Spleen (tissue), 11 donors: Measurements from ENCODE around the gene DHX57. TPM values are rescaled to one million over a fixed set of nuclear protein-coding genes. Genes with fewer than 3 reads are reported as not detected.

Experiments used
- DNase-seq: peaks from one replicate; pipeline ENCODE4 v3.0.0-alpha.2; 2020
- H3K27ac ChIP-seq, 8 donors: fragments of 200-600 bp; sonication (generic) in 7 of 8; 1 replicate in 4 of 8; 2 replicates in 4 of 8; pipeline versions ENCODE4 v1.5.0 to v1.8.0; 2016 to 2021; ENCODE audit warnings: inconsistent platforms in 4 of 8, mild to moderate bottlenecking in 4 of 8, moderate library complexity in 1 of 8
- H3K27me3 ChIP-seq, 7 donors: fragments of 200-600 bp; sonication (generic) in 6 of 7; replicated peaks in 1 of 7; 1 replicate in 4 of 7; 2 replicates in 3 of 7; pipeline versions ENCODE4 v1.5.0 to v1.8.0; 2016 to 2021; ENCODE audit warnings: inconsistent platforms in 3 of 7, mild to moderate bottlenecking in 1 of 7
- H3K36me3 ChIP-seq, 6 donors: fragments of 200-600 bp; sonication (generic) in 5 of 6; 1 replicate in 4 of 6; 2 replicates in 2 of 6; pipeline versions ENCODE4 v1.5.0 to v1.8.0; 2016 to 2021; ENCODE audit warnings: inconsistent platforms in 2 of 6
- H3K4me1 ChIP-seq, 6 donors: fragments of 200-600 bp; sonication (generic) in 5 of 6; 1 replicate in 3 of 6; 2 replicates in 3 of 6; pipeline versions ENCODE4 v1.5.0 to v1.8.0; 2016 to 2021; ENCODE audit warnings: inconsistent platforms in 3 of 6
- H3K4me3 ChIP-seq, 8 donors: fragments of 200-600 bp; sonication (generic) in 7 of 8; 1 replicate in 4 of 8; 2 replicates in 4 of 8; pipeline versions ENCODE4 v1.5.0 to v1.8.0; 2016 to 2021; ENCODE audit warnings: inconsistent platforms in 4 of 8, mild to moderate bottlenecking in 4 of 8, moderate library complexity in 2 of 8
- H3K9me3 ChIP-seq, 8 donors: fragments of 200-600 bp; sonication (generic) in 7 of 8; 1 replicate in 4 of 8; 2 replicates in 4 of 8; pipeline versions ENCODE4 v1.5.0 to v1.8.0; 2016 to 2021; ENCODE audit warnings: inconsistent platforms in 4 of 8
- POLR2A ChIP-seq, 3 donors: fragments of 450-650 bp; IDR thresholded peaks; one replicate each; pipeline ENCODE4 v1.5.1; 2017; ENCODE audit warnings: antibody characterized with exemption in 3 of 3, mild to moderate bottlenecking in 1 of 3
- POLR2AphosphoS5 ChIP-seq, 3 donors: sonication (generic); formaldehyde crosslinking; IDR thresholded peaks; one replicate each; pipeline ENCODE4 v1.5.1; 2017; ENCODE audit warnings: antibody characterized with exemption in 3 of 3
- WGBS, 5 donors: extraction: QIAGEN DNeasy Blood & Tissue Kit in 3 of 5; methylation state at CpG; one replicate each; pipeline versions ENCODE4 v1.1.5 to v1.1.7; 2013 to 2018; 5-methylcytosine and 5-hydroxymethylcytosine counted together
- intact Hi-C: fragments of 100-400 bp; cut with DNase I; formaldehyde crosslinking; loops from one replicate; pipeline ENCODE4 v1.15.0; 2023; ENCODE audit warnings: low total_unique reads
- polyA plus RNA-seq, 3 donors: library from polyadenylated mRNA; stranded (reverse); fragments of 200-250 nt; gene quantifications; one replicate each; pipeline ENCODE4 v1.2.1, GENCODE V29; 2013
- total RNA-seq, 7 donors: library from RNA; depleted of rRNA in 3 of 7; stranded (reverse); fragments of >200 nt in 3 of 7; fragmentation: NEBNext Ultra II Directional in 4 of 7; extraction: Animal tissue kit (Norgen Biotek cat#: 25700) in 4 of 7; gene quantifications; one replicate each; pipeline versions ENCODE4 v1.1.0 to v1.2.1, GENCODE V29; 2016 to 2021
- TF ChIP-seq, protein P1 (sequence below), 11 experiments: fragments of 200-600 bp in 7 of 11; fragments of 450-650 bp in 4 of 11; sonication (generic) in 4 of 11; IDR thresholded peaks in 8 of 11; conservative IDR thresholded peaks in 3 of 11; 1 replicate in 7 of 11; 2 replicates in 4 of 11; pipeline versions ENCODE4 v1.4.0 to v1.8.0; 2016 to 2021; ENCODE audit warnings: antibody characterized with exemption in 11 of 11, inconsistent platforms in 4 of 11, mild to moderate bottlenecking in 1 of 11
- donor health status: healthy with polysubstance abuse.
- donor health status: DM: no; HTN: no; CAD: no; lungs with moderate emphysema.
- donor health status: DM: no; HTN: no; CAD: no.
- donor health status: Bipolar disorder and iron deficiency.
- donor health status: healthy.
- donor health status: DM: no; HTN: no; CAD: no.
- donor health status: DM: yes; HTN: yes; CAD: no.

The DHX57 gene
- total and polyA plus RNA-seq, 10 donors = 6.5 to 24.0 (median 14.8) TPM

DNA sequence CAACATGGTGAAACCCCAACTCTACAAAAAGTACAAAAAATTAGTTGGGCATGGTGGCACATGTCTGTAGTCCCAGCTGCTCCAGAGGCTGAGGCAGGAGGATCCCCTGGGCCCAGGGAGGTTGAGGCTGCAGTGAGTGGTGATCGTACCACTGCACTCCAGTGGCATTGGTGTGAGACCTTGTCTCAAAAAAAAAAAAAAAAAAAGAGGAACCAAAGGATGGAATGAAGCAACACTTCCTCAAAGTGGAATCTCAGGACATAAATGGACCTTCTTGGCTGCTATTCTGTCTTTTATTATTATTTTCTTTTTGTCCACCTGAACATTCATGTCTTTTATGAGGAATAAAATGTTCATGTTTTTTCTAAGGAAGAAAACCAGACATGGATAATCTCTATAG is 84.0 kb downstream of the DHX57 start:
- no peaks in the 10 kb centered on the region for H3K36me3 ChIP-seq
- 21 to 80% (median 41%) methylated on average over 1 of the region's 1 CpG for WGBS, 5 donors
- TF ChIP-seq POLR2AphosphoS5 (IDR thresholded peaks at IDR 0.05) (no peak), POLR2A (IDR thresholded peaks at IDR 0.05) (no peak)
- TF ChIP-seq, protein P1, sequence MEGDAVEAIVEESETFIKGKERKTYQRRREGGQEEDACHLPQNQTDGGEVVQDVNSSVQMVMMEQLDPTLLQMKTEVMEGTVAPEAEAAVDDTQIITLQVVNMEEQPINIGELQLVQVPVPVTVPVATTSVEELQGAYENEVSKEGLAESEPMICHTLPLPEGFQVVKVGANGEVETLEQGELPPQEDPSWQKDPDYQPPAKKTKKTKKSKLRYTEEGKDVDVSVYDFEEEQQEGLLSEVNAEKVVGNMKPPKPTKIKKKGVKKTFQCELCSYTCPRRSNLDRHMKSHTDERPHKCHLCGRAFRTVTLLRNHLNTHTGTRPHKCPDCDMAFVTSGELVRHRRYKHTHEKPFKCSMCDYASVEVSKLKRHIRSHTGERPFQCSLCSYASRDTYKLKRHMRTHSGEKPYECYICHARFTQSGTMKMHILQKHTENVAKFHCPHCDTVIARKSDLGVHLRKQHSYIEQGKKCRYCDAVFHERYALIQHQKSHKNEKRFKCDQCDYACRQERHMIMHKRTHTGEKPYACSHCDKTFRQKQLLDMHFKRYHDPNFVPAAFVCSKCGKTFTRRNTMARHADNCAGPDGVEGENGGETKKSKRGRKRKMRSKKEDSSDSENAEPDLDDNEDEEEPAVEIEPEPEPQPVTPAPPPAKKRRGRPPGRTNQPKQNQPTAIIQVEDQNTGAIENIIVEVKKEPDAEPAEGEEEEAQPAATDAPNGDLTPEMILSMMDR (IDR thresholded peaks at IDR 0.05 in 8 of 11, conservative IDR thresholded peaks at IDR 0.05 in 3 of 11) = no peak
- DNase-seq = no peak
- no peak overlapping the region for H3K27ac ChIP-seq
- intact Hi-C loops = no loop called here
- no peak overlapping the region for H3K4me3 ChIP-seq
- H3K4me1 ChIP-seq = peaks cover 0 to 4% (median 0%) of the 10 kb centered on the region in 6 donors
- no peaks in the 10 kb centered on the region for H3K9me3 ChIP-seq
- H3K27me3 ChIP-seq = no peaks in the 10 kb centered on the region

DNA sequence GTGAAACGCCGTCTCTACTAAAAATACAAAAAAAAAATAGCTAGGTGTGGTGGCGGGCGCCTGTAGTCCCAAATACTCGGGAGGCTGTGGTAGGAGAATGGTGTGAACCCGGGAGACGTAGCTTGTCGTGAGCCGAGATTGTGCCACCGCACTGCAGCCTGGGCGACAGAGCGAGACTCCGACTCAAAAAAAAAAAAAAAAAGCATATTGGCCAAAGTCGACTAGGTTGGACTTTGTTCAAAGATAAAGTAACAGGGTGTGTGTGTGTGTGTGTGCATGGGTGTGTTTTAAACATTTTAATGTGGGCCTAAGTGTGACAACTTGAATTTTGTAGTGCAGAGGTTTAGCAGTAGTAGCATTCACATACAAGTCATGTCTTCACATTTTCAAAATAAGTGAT is 86.0 kb downstream of the DHX57 start:
- no peak for TF ChIP-seq POLR2AphosphoS5 (IDR thresholded peaks at IDR 0.05)
- TF ChIP-seq, protein P1 (IDR thresholded peaks at IDR 0.05 in 8 of 11, conservative IDR thresholded peaks at IDR 0.05 in 3 of 11) = no peak
- TF ChIP-seq POLR2A (IDR thresholded peaks at IDR 0.05) = no peak
- H3K4me1 ChIP-seq = peaks cover 0 to 4% (median 0%) of the 10 kb centered on the region in 6 donors
- 90 to 99% (median 94%) methylated on average over 14 of the region's 14 CpGs for WGBS, 5 donors
- H3K27ac ChIP-seq = no peak overlapping the region
- no peak overlapping the region for H3K4me3 ChIP-seq
- no peaks in the 10 kb centered on the region for H3K27me3 ChIP-seq
- intact Hi-C loops = no loop called here
- no peaks in the 10 kb centered on the region for H3K9me3 ChIP-seq
- no peak for DNase-seq
- no peaks in the 10 kb centered on the region for H3K36me3 ChIP-seq

DNA sequence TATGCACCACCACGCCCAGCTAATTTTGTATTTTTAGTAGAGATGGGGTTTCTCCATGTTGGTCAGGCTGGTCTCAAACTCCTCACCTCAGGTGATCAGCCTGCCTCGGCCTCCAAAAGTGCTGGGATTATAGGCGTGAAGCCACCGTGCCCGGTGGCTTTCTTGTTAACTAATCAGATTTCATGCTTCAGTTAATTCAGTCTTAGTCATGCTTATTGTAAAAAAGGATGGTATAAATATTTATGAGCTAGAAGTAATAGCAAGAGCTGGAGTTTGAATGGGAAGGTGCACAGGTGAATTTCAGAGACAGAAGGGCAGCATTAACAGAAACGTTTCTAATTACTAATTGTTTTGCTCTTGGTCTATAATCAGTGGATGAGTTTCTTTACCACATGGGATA is 87.4 kb downstream of the DHX57 start:
- H3K9me3 ChIP-seq = no peaks in the 10 kb centered on the region
- no peaks in the 10 kb centered on the region for H3K27me3 ChIP-seq
- intact Hi-C loops = no loop called here
- no peak overlapping the region for H3K27ac ChIP-seq
- no peaks in the 10 kb centered on the region for H3K36me3 ChIP-seq
- peaks cover 0 to 4% (median 0%) of the 10 kb centered on the region in 6 donors for H3K4me1 ChIP-seq
- TF ChIP-seq POLR2A (IDR thresholded peaks at IDR 0.05) (no peak), POLR2AphosphoS5 (IDR thresholded peaks at IDR 0.05) (no peak)
- TF ChIP-seq, protein P1 (IDR thresholded peaks at IDR 0.05 in 8 of 11, conservative IDR thresholded peaks at IDR 0.05 in 3 of 11) = no peak
- H3K4me3 ChIP-seq = no peak overlapping the region
- DNase-seq = no peak
- 88 to 93% (median 90%) methylated on average over 6 of the region's 6 CpGs for WGBS, 5 donors

DNA sequence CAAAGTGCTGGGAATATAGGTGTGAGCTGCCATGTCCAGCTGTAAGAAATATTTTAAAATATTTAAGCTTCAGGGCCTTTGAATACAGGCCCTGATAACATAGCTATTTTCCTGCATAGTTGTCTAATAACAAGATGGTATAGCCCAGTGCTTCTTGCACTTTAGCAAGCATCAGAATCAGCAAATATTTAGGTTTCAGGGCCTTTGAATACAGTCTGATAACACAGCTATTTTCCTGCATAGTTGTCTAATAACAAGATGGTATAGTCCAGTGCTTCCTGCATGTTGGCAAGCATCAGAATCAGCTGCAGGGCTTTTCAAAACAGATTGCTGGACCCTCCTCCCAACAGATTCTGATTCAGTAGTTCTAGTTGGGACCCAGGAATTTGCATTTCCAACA is 92.1 kb downstream of the DHX57 start:
- DNase-seq = no peak
- Histone ChIP-seq H3K27ac (no peak overlapping the region), H3K4me3 (no peak overlapping the region), H3K9me3 (no peaks in the 10 kb centered on the region), H3K36me3 (peaks cover 0 to 36% (median 10%) of the 10 kb centered on the region in 6 donors), H3K4me1 (peaks cover 6 to 8% (median 7%) of the 10 kb centered on the region in 6 donors), H3K27me3 (no peaks in the 10 kb centered on the region)
- no peak for TF ChIP-seq POLR2AphosphoS5 (IDR thresholded peaks at IDR 0.05)
- no peak for TF ChIP-seq POLR2A (IDR thresholded peaks at IDR 0.05)
- TF ChIP-seq, protein P1 (IDR thresholded peaks at IDR 0.05 in 8 of 11, conservative IDR thresholded peaks at IDR 0.05 in 3 of 11) = no peak
- intact Hi-C loops = no loop called here
